HepG2 (cell line): ENCODE measurements around the gene DGUOK. TPM values are rescaled to one million over a fixed set of nuclear protein-coding genes. Genes with fewer than 3 reads are reported as not detected.
"Not testable (repeated sequence)": the region's sequence is repeated elsewhere in the genome, so short reads cannot be mapped to it uniquely, and the experiment has no call there.

ENCODE experiments used
- ATAC-seq: fragments of 200-7000 bp; cut with Tn5 transposase; 3 replicates; pipeline ENCODE4 v1.9.1; 2020; ENCODE audit warnings: mild to moderate bottlenecking, moderate library complexity
- BruUV-seq: library from RNA; stranded (reverse); fragments of 400-500 nt; replicated peaks from 2 replicates; lab custom pipeline; 2021; lab: Mats Ljungman, UMichigan
- CTCF ChIA-PET: fragments of 300-600 bp; formaldehyde crosslinking; extraction: SDS; loops from one replicate; lab custom pipeline; 2021; ENCODE audit warnings: low total read pairs, inconsistent platforms, low intra/inter-chr PET ratio; lab: Yijun Ruan, JAX
- POLR2A ChIA-PET: fragments of 350-600 bp; sonication (Branson Sonifier 250); formaldehyde crosslinking; loops from one replicate; lab custom pipeline; 2020; ENCODE audit warnings: antibody characterized with exemption, inconsistent platforms; lab: Yijun Ruan, JAX
- DNase-seq: peaks from one replicate; pipeline ENCODE4 v3.0.0-alpha.2; 2015; ENCODE audit warnings: low spot score
- FAIRE-seq: peaks from 3 replicates; lab custom pipeline; 2011; peaks lifted over from hg19 to GRCh38; lab: Jason Lieb, UNC
- H2AFZ ChIP-seq: one replicate; pipeline ENCODE4 v1.6.1; 2011; ENCODE audit warnings: low read length, inconsistent platforms
- H3K27ac ChIP-seq: fragments of 300-600 bp; 3 replicates; pipeline ENCODE4 v1.8.0; 2011; ENCODE audit warnings: mixed run types, mild to moderate bottlenecking, mixed read lengths, low read length, inconsistent platforms; ENCODE audit not compliant: insufficient read depth; ENCODE audit errors: extremely low read length
- H3K27me3 ChIP-seq, 2 experiments: fragments of 200-600 bp in 1 of 2; 2 replicates in 1 of 2; 3 replicates in 1 of 2; pipeline versions ENCODE4 v1.6.0 to v1.8.0; 2011; ENCODE audit warnings: low read length in 2 of 2, mild to moderate bottlenecking in 2 of 2, moderate library complexity in 2 of 2, inconsistent platforms in 1 of 2; ENCODE audit not compliant: insufficient read depth in 2 of 2, control insufficient read depth in 1 of 2
- H3K36me3 ChIP-seq, 2 experiments: fragments of 200-600 bp in 1 of 2; replicated peaks in 1 of 2; 2 replicates in 1 of 2; 3 replicates in 1 of 2; pipeline versions ENCODE4 v1.5.1 to v1.8.0; 2011; ENCODE audit warnings: low read length in 2 of 2, inconsistent platforms in 1 of 2; ENCODE audit not compliant: insufficient read depth in 2 of 2, control insufficient read depth in 1 of 2
- H3K4me1 ChIP-seq: 2 replicates; pipeline ENCODE4 v1.5.1; 2012; ENCODE audit warnings: low read length, inconsistent platforms; ENCODE audit not compliant: insufficient read depth
- H3K4me2 ChIP-seq: 2 replicates; pipeline ENCODE4 v1.6.0; 2011; ENCODE audit warnings: low read depth, low read length, inconsistent platforms
- H3K4me3 ChIP-seq, 3 experiments: fragments of 200-600 bp in 1 of 3; sonication (generic), shearing (Covaris generic) in 1 of 3; replicated peaks in 1 of 3; 2 replicates each; pipeline ENCODE4 v1.5.1; 2011 to 2016; ENCODE audit warnings: low read length in 3 of 3, inconsistent platforms in 2 of 3, low read depth in 2 of 3, mild to moderate bottlenecking in 2 of 3, control low read depth in 1 of 3, mixed read lengths in 1 of 3; ENCODE audit not compliant: insufficient read depth in 1 of 3
- H3K79me2 ChIP-seq: one replicate; pipeline ENCODE4 v1.6.1; 2011; ENCODE audit warnings: low read length, inconsistent platforms; ENCODE audit not compliant: insufficient read depth
- H3K9ac ChIP-seq: 2 replicates; pipeline ENCODE4 v1.6.0; 2011; ENCODE audit warnings: mild to moderate bottlenecking, low read depth, low read length, inconsistent platforms; ENCODE audit not compliant: insufficient read depth
- H3K9me3 ChIP-seq: 2 replicates; pipeline ENCODE4 v1.5.1; 2012; ENCODE audit warnings: mild to moderate bottlenecking, low read length
- H4K20me1 ChIP-seq: 2 replicates; pipeline ENCODE4 v1.6.0; 2011; ENCODE audit warnings: inconsistent platforms, mild to moderate bottlenecking, low read length, moderate library complexity; ENCODE audit not compliant: insufficient read depth
- ATF7 ChIP-seq, 2 experiments: fragments of 450-650 bp in 1 of 2; sonication (generic) in 1 of 2; formaldehyde crosslinking in 1 of 2; IDR thresholded peaks; 2 replicates each; pipeline versions ENCODE4 v1.4.0 to v1.6.1; 2016 to 2020; ENCODE audit warnings: antibody characterized with exemption in 1 of 2, mild to moderate bottlenecking in 1 of 2, missing genetic modification reagents in 1 of 2
- CEBPG ChIP-seq: IDR thresholded peaks from 2 replicates; pipeline ENCODE4 v1.6.1; 2016
- NFKBIZ ChIP-seq: IDR thresholded peaks from 2 replicates; pipeline ENCODE4 v1.6.1; 2018; ENCODE audit warnings: missing genetic modification reagents, missing compliant biosample characterization
- SP1 ChIP-seq, 2 experiments: fragments of 450-650 bp in 1 of 2; sonication (generic) in 1 of 2; formaldehyde crosslinking in 1 of 2; IDR thresholded peaks; 2 replicates each; pipeline versions ENCODE4 v1.4.0 to v1.6.1; 2016 to 2020; ENCODE audit warnings: missing genetic modification reagents in 1 of 2
- TEAD3 ChIP-seq: optimal IDR thresholded peaks from 2 replicates; pipeline ENCODE3; 2016; ENCODE audit warnings: borderline replicate concordance
- ZNF460 ChIP-seq: sonication (generic); formaldehyde crosslinking; IDR thresholded peaks from 2 replicates; pipeline ENCODE4 v1.5.1; 2020; ENCODE audit warnings: missing genetic modification reagents, mild to moderate bottlenecking, borderline replicate concordance
- ZNF773 ChIP-seq: sonication (generic); formaldehyde crosslinking; IDR thresholded peaks from 2 replicates; pipeline ENCODE4 v1.4.0; 2020; ENCODE audit warnings: missing genetic modification reagents, borderline replicate concordance
- WGBS: methylation state at CpG from one replicate; pipeline ENCODE4 v1.1.6; 2017; ENCODE audit warnings: low lambda C conversion rate; 5-methylcytosine and 5-hydroxymethylcytosine counted together
- in situ Hi-C: cut with HindIII; loops from 2 replicates; pipeline ENCODE4 v1.10.0; 2017; ENCODE audit warnings: low pct_unique_long_range_greater_than_20kb; ENCODE audit not compliant: extremely low pct_ligation_motif_present
- intact Hi-C: fragments of 100-400 bp; cut with micrococcal nuclease; formaldehyde crosslinking; loops from one replicate; pipeline ENCODE4 v1.10.0; 2022; ENCODE audit not compliant: unreplicated experiment
- polyA plus RNA-seq, 8 experiments: library from polyadenylated mRNA; depleted of rRNA in 3 of 8; stranded (reverse) in 7 of 8; unstranded in 1 of 8; fragments of >200 nt; fragmentation: Illumina TruSeq in 4 of 8; extraction: Trizol in 4 of 8; gene quantifications; 2 replicates each; pipeline versions ENCODE4 v1.2.1 to v1.2.3, GENCODE V29; 2011 to 2016; ENCODE audit warnings: low read depth in 4 of 8, missing spikeins in 1 of 8, mixed read lengths in 1 of 8; ENCODE audit not compliant: insufficient read depth in 1 of 8
- total RNA-seq, 5 experiments: library from RNA; depleted of rRNA; stranded (reverse); fragments of >200 nt; fragmentation: Illumina TruSeq; extraction: Trizol; gene quantifications; 2 replicates each; pipeline ENCODE4 v1.2.3, GENCODE V29; 2016; ENCODE audit warnings: low read depth in 1 of 5
- TF ChIP-seq, protein P1 (sequence below), 2 experiments: fragments of 450-650 bp in 1 of 2; sonication (generic) in 1 of 2; formaldehyde crosslinking; IDR thresholded peaks; 2 replicates each; pipeline versions ENCODE4 v1.5.0 to v1.8.0; 2020 to 2022; ENCODE audit warnings: mild to moderate bottlenecking in 1 of 2, missing genetic modification reagents in 1 of 2
- TF ChIP-seq, protein P2 (sequence below): sonication (generic); formaldehyde crosslinking; IDR thresholded peaks from 2 replicates; pipeline ENCODE4 v1.5.0; 2020; ENCODE audit warnings: mild to moderate bottlenecking, missing genetic modification reagents
- TF ChIP-seq, protein P3 (sequence below): sonication (generic); formaldehyde crosslinking; IDR thresholded peaks from 2 replicates; pipeline ENCODE4 v1.4.0; 2020; ENCODE audit warnings: missing genetic modification reagents

The DGUOK gene
- total and polyA plus RNA-seq, 2 of the 13 experiments (the other 11 are each of a cell fraction or from before 2014, with no cell fraction given), result 105 to 137 TPM

DNA sequence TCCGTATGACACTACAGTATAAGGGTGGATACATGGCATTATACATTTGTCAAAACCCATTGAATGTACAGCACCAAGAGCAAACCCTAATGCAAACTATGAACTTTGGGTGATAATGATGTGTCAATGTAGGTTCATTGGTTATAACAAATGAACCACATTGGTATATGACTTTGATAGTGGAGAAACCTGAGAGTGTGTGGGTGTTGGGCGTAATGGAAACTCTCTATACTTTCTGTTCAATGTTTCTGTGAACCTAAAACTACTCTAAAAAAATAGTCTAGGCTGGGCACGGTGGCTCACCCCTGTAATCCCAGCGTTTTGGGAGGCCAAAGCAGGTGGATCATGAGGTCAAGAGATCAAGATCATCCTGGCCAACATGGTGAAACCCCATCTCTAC is 40.3 kb upstream of the DGUOK start:
- ATAC-seq (no peak), FAIRE-seq (no peak), DNase-seq (no peak)
- intact Hi-C loops, result no loop called here
- no peaks in the 10 kb centered on the region for H4K20me1 ChIP-seq
- H3K9me3 ChIP-seq, result no peaks in the 10 kb centered on the region
- H3K4me3 ChIP-seq, result no peak overlapping the region
- H3K27me3 ChIP-seq, result peaks cover 0 to 17% of the 10 kb centered on the region in 2 experiments; a peak in 3 of 5 replicates
- 48% methylated on average over 4 of the region's 4 CpGs for WGBS
- no peaks in the 10 kb centered on the region for H3K79me2 ChIP-seq
- H2AFZ ChIP-seq, result no peak overlapping the region
- CTCF ChIA-PET, result no interaction called here
- H3K36me3 ChIP-seq, result no peaks in the 10 kb centered on the region
- H3K4me2 ChIP-seq, result no peak overlapping the region
- BruUV-seq, result no TSS peak
- peaks cover 12% of the 10 kb centered on the region for H3K4me1 ChIP-seq
- H3K27ac ChIP-seq, result no peak overlapping the region
- in situ Hi-C loops, result no loop called here
- POLR2A ChIA-PET, result no interaction called here
- TF ChIP-seq SP1 (IDR thresholded peaks at IDR 0.05) (no peak), SP1 (CRISPR knock-in tag; IDR thresholded peaks at IDR 0.05) (no peak), NFKBIZ (CRISPR knock-in tag) (no peak), ZNF773 (CRISPR knock-in tag) (no peak)
- H3K9ac ChIP-seq, result no peak overlapping the region

DNA sequence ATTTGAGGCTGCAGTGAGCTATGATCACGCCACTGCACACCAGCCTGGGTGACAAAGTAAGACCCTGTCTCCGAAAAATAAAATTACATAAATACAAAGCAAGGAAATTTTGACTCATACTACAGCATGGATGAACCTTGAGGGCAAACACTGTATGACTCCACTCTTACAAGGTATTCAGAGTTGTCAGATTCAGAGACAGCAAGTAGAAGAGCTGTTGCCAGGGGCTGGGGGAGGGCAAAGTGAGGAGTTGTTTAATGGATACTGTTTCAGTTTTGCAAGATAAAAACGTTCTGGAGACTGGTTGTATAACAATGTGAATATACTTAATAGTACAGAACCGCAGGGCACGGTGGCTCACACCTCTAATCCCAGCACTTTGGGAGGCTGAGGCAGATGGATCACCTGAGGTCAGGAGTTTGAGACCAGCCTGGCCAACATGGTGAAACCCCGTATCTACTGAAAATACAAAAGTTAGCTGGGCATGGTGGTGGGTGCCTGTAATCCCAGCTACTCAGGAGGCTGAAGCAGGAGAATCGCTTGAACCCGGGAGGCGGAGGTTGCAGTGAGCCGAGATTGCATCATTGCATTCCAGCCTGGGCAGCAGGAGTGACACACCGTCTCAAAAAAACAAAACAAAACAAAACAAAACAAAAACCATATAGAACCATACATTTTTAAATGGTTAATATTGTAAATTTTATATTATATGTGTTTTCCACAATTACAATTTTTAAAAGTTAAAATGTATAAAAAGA is 38.9 kb upstream of the DGUOK start:
- H2AFZ ChIP-seq; in situ Hi-C loops; POLR2A ChIA-PET; H4K20me1 ChIP-seq; FAIRE-seq; H3K27ac ChIP-seq; DNase-seq; H3K79me2 ChIP-seq; H3K9ac ChIP-seq; intact Hi-C loops; H3K36me3 ChIP-seq; BruUV-seq; H3K4me3 ChIP-seq; ATAC-seq; H3K4me2 ChIP-seq; CTCF ChIA-PET; TF ChIP-seq ATF7 (CRISPR knock-in tag; IDR thresholded peaks at IDR 0.05): not testable (repeated sequence)
- Histone ChIP-seq H3K4me1 (peaks cover 12% of the 10 kb centered on the region), H3K27me3 (peaks cover 0 to 26% of the 10 kb centered on the region in 2 experiments)
- 39% methylated on average over 11 of the region's 11 CpGs for WGBS
- TF ChIP-seq CEBPG (CRISPR knock-in tag), result peak; percentile 65
- TF ChIP-seq, protein P1, sequence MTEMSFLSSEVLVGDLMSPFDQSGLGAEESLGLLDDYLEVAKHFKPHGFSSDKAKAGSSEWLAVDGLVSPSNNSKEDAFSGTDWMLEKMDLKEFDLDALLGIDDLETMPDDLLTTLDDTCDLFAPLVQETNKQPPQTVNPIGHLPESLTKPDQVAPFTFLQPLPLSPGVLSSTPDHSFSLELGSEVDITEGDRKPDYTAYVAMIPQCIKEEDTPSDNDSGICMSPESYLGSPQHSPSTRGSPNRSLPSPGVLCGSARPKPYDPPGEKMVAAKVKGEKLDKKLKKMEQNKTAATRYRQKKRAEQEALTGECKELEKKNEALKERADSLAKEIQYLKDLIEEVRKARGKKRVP (CRISPR knock-in tag; IDR thresholded peaks at IDR 0.05), result peak in 1 of 2 experiments; percentile 82; a peak in 2 of 4 replicates
- TF ChIP-seq, protein P2, sequence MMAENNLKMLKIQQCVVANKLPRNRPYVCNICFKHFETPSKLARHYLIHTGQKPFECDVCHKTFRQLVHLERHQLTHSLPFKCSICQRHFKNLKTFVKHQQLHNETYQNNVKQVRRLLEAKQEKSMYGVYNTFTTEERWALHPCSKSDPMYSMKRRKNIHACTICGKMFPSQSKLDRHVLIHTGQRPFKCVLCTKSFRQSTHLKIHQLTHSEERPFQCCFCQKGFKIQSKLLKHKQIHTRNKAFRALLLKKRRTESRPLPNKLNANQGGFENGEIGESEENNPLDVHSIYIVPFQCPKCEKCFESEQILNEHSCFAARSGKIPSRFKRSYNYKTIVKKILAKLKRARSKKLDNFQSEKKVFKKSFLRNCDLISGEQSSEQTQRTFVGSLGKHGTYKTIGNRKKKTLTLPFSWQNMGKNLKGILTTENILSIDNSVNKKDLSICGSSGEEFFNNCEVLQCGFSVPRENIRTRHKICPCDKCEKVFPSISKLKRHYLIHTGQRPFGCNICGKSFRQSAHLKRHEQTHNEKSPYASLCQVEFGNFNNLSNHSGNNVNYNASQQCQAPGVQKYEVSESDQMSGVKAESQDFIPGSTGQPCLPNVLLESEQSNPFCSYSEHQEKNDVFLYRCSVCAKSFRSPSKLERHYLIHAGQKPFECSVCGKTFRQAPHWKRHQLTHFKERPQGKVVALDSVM (CRISPR knock-in tag), result peak; percentile 83
- TF ChIP-seq, protein P3, sequence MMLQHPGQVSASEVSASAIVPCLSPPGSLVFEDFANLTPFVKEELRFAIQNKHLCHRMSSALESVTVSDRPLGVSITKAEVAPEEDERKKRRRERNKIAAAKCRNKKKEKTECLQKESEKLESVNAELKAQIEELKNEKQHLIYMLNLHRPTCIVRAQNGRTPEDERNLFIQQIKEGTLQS, result 0 out of 2 replicates have a peak, but pooled peaks have one; percentile 11
- TF ChIP-seq ATF7 (IDR thresholded peaks at IDR 0.05), result peak; percentile 75
- TF ChIP-seq TEAD3 (CRISPR knock-in tag), result peak; percentile 49
- peak; percentile 26; the same call in 1 of the 2 replicates for TF ChIP-seq ZNF460 (CRISPR knock-in tag)
- TF ChIP-seq, all 625 proteins: peak for 7; not testable (repeated sequence) for 618
- H3K9me3 ChIP-seq, result not testable (repeated sequence)
